SK-N-DZ (cell line): ENCODE results near the gene ANO3.

Experiments
- DNase-seq: peaks from one replicate; pipeline ENCODE4 v3.0.0-alpha.2; 2015; ENCODE audit warnings: low spot score

Gene ANO3

DNA sequence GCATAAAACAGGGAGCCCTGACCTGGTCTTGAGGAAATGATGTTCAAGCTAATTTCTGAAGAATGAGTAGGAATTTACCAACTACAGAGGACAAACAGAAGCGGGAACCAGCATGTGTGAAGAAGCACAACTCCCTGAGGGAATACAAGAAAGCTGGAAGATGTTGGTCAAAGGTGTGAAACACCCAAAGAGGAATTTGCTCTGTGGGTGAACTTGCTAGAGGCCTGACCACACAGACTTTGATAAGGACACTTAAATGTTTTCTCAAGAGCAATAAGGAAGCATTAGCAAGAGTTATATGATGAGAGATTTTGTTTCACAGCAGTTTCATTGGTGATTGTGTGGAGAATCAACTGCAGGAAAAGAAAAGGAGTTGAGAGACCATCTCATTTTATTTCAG, 372.3 kb downstream of the ANO3 start:
- DNase-seq: no peak

DNA sequence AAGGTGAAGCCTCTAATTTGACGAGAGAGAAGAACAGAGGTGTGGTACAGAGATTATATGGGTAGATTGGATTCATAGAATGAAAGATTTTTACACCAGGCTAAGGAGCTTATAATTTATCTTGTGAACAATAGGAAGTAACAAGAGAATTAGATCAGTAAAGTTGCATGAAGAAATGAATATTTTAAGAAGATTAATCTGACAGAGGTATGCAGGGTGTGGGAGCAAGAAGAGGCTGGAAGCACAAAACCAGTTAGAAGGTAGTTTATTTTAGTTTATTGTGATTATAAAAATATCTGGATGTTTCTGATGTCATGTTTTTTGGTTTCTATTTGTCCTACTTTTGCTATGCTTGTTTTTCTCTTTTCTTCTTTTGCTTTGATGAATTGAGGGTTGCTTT, 374.3 kb downstream of the ANO3 start:
- DNase-seq: no peak

DNA sequence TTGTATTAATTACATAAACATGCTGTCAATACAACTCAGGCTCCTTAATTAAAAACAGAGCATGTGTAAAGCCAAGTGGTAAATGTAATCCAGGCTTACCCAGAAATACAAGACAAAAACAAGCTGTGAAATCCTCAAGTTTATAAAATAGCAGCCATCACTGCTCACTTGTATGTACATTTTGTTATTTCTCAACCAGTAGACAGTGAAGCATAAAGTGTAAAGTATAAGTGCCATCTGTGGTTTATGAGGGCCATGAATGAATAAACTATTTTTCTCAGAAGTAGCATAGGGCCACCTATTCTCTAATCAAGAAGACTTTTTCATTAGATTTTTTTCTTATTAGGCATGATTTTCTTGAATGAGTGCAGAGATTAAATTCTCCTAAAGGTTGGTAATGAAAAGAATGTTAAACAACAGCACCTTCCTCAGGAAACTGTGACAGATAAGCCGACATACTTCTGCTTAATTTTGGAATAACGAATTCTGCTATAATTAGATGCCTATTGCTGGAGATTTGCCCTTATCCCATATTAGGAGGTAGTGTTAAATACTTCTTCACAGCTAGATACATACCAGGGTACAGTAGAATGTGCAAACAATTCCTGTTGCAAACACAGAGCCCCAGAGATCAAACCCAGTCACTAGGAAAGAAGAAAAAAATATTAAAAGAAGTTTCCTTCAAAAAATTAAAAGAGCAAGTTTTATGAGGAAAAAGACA, 377.0 kb downstream of the ANO3 start:
- no peak for DNase-seq

DNA sequence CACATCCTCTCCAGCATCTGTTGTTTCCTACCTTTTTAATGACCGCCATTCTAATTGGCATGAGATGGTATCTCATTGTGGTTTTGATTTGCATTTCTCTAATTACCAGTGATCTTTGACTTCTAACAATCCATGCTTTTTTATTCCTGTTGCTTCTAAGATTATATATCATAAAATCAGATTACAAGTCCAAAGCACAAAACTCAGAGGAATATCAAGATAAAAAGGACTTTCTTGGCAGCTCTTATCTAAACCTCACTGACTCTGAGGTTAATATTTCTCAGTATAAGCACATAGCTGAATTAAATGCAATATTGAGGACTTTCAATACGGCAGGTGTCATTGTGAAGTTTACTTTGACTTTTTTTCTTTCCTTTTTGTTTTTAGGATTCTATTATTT, 378.6 kb downstream of the ANO3 start:
- DNase-seq: no peak

DNA sequence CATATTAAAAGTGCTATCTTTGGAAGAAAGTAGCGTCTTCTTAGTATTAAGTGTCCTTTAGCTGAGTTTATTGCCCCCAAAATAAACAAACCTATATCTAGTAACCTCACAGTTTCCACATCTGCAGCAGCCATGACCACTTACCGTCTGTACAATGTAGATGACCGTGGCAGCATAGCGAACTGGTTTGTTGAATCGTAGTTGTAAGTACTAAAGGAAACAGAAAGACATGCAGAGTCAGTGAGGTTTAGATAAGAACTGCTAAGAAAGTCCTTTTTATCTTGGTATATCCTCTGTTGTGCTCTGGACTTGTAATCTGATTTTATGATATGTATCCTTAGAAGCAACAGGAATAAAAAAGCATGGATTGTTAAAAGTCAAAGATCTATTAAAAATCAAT, 380.6 kb downstream of the ANO3 start:
- DNase-seq: no peak
